HG03039 (cell line): Measurements from ENCODE around the gene SLC27A3.

Experiments
- ATAC-seq: cut with Tn5 transposase; IDR thresholded peaks from one replicate; pipeline ENCODE4 v1.9.1; 2021; ENCODE audit warnings: mild to moderate bottlenecking, moderate library complexity; ENCODE audit not compliant: unreplicated experiment

SLC27A3 gene

GRCh38 chr1:153796786-153797659 is 21.8 kb downstream of the SLC27A3 start:
- ATAC-seq = no peak

- ATAC-seq = no peak
Measured at GRCh38 chr1:153798468-153798780, 23.2 kb downstream of the SLC27A3 start.

GRCh38 chr1:153799016-153799415 is 23.8 kb downstream of the SLC27A3 start:
- no peak for ATAC-seq

GRCh38 chr1:153799566-153800465 is 24.6 kb downstream of the SLC27A3 start:
- ATAC-seq = no peak

DNA sequence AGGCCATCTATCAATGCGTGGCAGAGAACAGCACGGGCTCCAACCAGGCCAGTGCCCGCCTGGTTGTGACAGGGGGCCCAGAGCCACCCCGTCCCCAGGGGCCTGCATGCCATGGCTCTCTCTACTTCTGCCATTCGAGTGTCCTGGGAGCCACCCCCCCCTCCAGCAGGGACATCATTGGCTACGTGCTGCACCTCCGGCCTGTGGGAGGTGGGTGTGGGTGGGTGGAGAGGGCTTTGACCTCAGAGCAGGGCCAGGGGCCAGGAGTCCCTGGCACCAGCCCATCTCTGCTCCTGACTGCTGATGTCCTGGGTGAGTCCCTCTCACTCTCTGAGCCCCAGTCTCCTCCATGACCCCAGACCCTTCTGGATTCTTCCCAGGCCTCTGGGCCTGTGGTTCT is 25.3 kb downstream of the SLC27A3 start:
- no peak for ATAC-seq

DNA sequence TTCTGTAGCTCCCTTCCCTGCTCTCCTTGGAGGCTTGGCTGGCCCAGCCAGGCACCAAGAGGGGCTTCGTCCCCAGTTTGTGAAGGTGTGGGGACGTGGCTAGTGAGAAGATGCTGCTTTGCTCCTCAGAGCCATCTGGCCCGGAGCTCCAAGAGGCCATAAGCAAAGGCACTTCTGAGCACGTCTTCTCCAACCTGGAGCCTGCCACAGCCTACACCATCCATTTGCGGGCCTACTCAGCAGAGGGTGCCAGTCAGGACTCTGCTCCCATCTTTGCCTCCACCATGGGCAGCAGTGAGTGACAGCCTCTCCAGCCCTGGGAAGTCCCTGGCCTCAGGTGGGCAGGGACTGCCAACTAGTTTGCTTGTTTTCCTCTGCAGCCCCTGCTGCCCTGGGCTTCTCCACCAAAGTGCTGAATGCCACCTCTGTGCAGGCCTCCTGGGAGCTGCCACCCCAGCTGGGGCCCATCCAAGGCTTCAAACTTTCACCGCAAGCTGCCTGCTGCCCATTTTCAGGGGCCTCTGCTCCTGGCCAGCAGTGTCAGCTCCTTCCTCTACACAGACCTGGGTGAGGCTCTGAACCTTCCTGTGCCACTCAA is 25.9 kb downstream of the SLC27A3 start:
- ATAC-seq = no peak

- no peak for ATAC-seq
Measured at GRCh38 chr1:153801786-153802697, 26.8 kb downstream of the SLC27A3 start.

GRCh38 chr1:153803470-153804056 is 28.4 kb downstream of the SLC27A3 start:
- no peak for ATAC-seq

- ATAC-seq = no peak
Measured at GRCh38 chr1:153804112-153804511, 28.9 kb downstream of the SLC27A3 start.

GRCh38 chr1:153805042-153805745 is 30.0 kb downstream of the SLC27A3 start:
- peak; percentile 77 for ATAC-seq

GRCh38 chr1:153805886-153806719 is 30.9 kb downstream of the SLC27A3 start:
- peak; percentile 13 for ATAC-seq

DNA sequence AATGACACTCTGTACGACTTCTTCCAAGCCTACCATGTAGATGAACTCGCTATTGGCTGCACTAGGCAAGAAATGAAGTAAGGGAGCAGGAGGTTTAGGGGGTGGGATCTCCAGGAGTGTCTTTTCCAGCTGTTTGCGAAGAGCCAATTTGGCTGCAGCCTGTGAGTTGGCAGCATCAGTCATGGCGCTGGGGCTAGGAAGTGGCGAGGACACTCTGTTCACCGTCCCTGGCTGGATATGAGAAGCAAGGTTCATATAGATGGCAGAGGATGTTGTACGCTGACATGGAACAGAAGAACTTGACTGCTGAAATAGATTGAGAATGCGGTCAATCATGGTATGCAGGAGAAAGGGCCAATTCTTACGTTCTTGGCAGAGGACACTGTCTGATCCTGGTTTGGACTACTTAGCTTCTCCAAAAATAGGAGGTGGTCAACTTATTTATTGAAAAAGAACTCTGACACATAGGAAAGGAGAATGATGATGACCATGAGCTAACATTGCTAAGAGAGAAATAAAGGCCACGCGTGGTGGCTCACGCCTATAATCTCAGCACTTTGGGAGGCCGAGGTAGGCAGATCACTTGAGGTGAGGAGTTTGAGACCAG is 41.2 kb downstream of the SLC27A3 start:
- ATAC-seq = no peak

DNA sequence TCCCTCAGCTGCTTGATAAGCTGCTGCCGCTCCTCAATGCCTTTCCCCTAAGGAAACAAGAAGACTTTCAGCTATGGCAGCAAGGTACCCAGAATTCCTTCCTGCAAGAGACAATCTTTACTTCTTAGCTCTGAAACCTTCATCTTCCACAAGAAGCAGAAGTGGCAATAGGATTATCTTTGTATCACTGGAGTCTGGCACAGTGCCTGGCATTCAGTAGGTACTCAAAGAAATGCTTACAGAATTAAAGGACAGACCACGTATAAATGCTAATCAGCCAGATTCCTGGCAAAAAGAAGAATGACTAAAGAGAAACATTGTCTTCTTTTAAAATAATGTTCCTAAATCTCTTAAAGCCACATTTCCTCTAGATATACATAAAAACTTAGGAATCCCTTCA is 43.7 kb downstream of the SLC27A3 start:
- ATAC-seq = no peak

DNA sequence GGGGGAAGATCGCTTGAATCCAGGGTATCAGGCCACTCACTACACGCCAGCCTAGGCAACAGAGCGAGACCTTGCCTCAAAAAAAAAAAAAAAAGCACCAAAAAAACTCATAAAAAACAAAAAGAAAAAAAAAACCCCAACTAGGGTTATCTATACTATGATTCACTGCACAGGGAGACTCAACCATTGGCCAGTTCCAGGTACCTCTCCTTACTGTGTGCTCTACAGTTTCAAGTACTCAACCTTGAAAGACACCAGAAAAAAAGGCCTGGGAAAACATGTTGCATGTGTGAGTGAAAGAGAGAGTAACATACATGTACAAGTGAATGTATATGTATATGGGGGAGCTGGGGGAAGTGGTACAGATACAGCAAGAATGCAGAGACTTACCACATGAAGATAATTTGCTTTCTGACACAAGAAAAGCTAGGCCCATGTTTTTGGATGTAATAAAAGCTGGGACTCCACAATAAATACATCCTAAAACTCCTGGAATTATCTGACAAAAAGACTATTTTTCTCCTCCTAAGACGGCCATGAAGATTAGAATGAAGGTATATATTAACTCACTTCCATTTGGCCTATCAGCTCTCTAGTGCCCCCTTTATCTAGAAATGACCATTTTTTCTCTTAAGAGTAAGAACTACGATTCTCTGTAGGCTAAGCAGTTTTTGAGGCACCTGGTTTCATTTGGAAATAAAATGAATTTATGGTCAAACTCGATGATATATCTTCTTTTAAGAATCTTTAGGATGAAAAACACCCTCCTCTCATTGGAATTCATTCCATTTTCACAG is 52.2 kb downstream of the SLC27A3 start:
- ATAC-seq = no peak
